Gastroesophageal sphincter (tissue), 4 donors: ENCODE measurements around the gene STX8. TPM values are rescaled to one million over a fixed set of nuclear protein-coding genes. Genes with fewer than 3 reads are reported as not detected.
A peak's percentile ranks its signal among the peaks of the same experiment; 100 is the strongest.

Experiments
- ATAC-seq: fragments of 150-250 bp; one replicate; pipeline ENCODE4 v1.9.1; 2016; ENCODE audit warnings: mild to moderate bottlenecking, moderate library complexity
- H3K27ac ChIP-seq, 4 donors: fragments of 200-600 bp; sonication (generic) in 3 of 4; 1 replicate in 3 of 4; 2 replicates in 1 of 4; pipeline ENCODE4 v1.5.1; 2016 to 2019
- H3K27me3 ChIP-seq: fragments of 200-600 bp; sonication (generic); one replicate; pipeline ENCODE4 v1.5.1; 2019
- H3K36me3 ChIP-seq, 2 donors: fragments of 200-600 bp; sonication (generic); one replicate each; pipeline ENCODE4 v1.5.1; 2019; ENCODE audit warnings: control low read depth in 1 of 2
- H3K4me1 ChIP-seq, 3 donors: fragments of 200-600 bp; sonication (generic); 1 replicate in 2 of 3; 2 replicates in 1 of 3; pipeline ENCODE4 v1.5.1; 2016 to 2019; ENCODE audit warnings: control low read depth in 2 of 3
- H3K4me3 ChIP-seq, 2 donors: fragments of 200-600 bp; sonication (generic); one replicate each; pipeline ENCODE4 v1.5.1; 2019; ENCODE audit warnings: mild to moderate bottlenecking in 1 of 2, moderate library complexity in 1 of 2
- H3K9me3 ChIP-seq, 3 donors: fragments of 200-600 bp; sonication (generic); one replicate each; pipeline ENCODE4 v1.5.1; 2017 to 2019; ENCODE audit warnings: control low read depth in 2 of 3
- EP300 ChIP-seq: sonication (generic); formaldehyde crosslinking; IDR thresholded peaks from one replicate; pipeline ENCODE4 v1.6.1; 2017; ENCODE audit warnings: antibody characterized with exemption, mild to moderate bottlenecking
- POLR2A ChIP-seq, 2 donors: fragments of 450-650 bp; IDR thresholded peaks; one replicate each; pipeline ENCODE4 v1.6.1; 2017; ENCODE audit warnings: antibody characterized with exemption in 2 of 2, mild to moderate bottlenecking in 2 of 2, moderate library complexity in 1 of 2
- POLR2AphosphoS5 ChIP-seq: sonication (generic); formaldehyde crosslinking; IDR thresholded peaks from one replicate; pipeline ENCODE4 v1.6.1; 2017; ENCODE audit warnings: antibody characterized with exemption
- WGBS, 2 donors: methylation state at CpG; one replicate each; pipeline ENCODE4 v1.1.5; 2018; ENCODE audit warnings: low coverage in 1 of 2; 5-methylcytosine and 5-hydroxymethylcytosine counted together
- small RNA-seq, 4 donors: library from RNA; depleted of rRNA; stranded (forward); fragments of <200 nt; gene quantifications; one replicate each; pipeline ENCODE3, GENCODE V24; 2016
- total RNA-seq, 4 donors: library from RNA; depleted of rRNA; stranded (reverse); fragments of >200 nt; gene quantifications; one replicate each; pipeline ENCODE4 v1.1.0, GENCODE V29; 2016
- TF ChIP-seq, protein P1 (sequence below), 4 experiments: fragments of 200-600 bp in 2 of 4; fragments of 450-650 bp in 2 of 4; sonication (generic) in 1 of 4; IDR thresholded peaks; one replicate each; pipeline ENCODE4 v1.5.1; 2017 to 2019; ENCODE audit warnings: antibody characterized with exemption in 4 of 4, mild to moderate bottlenecking in 2 of 4, moderate library complexity in 2 of 4

STX8 gene
- total RNA-seq, 4 donors from 2014 or later: 67.9 to 106 (median 87.1) TPM

DNA sequence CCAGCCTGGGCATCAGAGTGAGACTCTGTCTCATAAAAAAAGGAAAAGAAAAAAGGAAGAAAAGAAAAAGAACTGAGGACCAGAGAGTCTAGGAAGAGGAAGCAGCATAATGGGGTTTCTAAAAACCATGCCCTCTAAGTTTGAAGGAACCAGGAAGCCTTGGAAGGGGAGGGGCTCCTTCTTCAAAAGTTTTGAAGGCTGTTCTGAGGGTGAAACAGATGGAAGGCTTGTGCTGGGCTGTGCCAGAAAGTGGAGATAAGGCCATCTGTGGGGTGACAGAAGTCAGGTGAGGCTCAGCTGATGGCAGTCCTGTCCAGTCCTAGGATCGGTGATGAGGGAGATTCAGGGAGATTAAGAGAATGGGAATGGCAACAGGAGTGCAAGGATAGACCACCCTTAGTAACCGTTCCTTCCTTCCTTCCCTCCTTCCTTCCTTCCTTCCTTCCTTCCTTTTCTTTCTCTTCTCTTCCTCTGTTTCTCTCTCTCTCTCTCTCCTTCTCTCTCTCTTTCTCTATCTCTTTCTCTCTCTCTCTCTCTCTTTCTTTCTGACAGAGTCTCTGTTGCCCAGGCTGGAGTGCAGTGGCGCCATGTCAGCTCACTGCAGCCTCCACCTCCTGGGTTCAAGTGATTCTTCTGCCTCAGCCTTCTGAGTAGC is 371.7 kb downstream of the STX8 start:
- ATAC-seq: no peak
- TF ChIP-seq, protein P1, sequence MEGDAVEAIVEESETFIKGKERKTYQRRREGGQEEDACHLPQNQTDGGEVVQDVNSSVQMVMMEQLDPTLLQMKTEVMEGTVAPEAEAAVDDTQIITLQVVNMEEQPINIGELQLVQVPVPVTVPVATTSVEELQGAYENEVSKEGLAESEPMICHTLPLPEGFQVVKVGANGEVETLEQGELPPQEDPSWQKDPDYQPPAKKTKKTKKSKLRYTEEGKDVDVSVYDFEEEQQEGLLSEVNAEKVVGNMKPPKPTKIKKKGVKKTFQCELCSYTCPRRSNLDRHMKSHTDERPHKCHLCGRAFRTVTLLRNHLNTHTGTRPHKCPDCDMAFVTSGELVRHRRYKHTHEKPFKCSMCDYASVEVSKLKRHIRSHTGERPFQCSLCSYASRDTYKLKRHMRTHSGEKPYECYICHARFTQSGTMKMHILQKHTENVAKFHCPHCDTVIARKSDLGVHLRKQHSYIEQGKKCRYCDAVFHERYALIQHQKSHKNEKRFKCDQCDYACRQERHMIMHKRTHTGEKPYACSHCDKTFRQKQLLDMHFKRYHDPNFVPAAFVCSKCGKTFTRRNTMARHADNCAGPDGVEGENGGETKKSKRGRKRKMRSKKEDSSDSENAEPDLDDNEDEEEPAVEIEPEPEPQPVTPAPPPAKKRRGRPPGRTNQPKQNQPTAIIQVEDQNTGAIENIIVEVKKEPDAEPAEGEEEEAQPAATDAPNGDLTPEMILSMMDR (IDR thresholded peaks at IDR 0.05): no peak
- no peak for TF ChIP-seq EP300
- no peak for TF ChIP-seq POLR2A (IDR thresholded peaks at IDR 0.05)
- Histone ChIP-seq H3K27ac (peak overlapping the region in 1 of 4 donors; percentile 20), H3K4me1 (peaks cover 3 to 32% (median 10%) of the 10 kb centered on the region in 3 donors), H3K27me3 (no peaks in the 10 kb centered on the region), H3K36me3 (peaks cover 0 to 6% of the 10 kb centered on the region in 2 donors), H3K9me3 (no peaks in the 10 kb centered on the region), H3K4me3 (no peak overlapping the region)
- 79 to 92% methylated on average over 2 to 3 of the region's 3 CpGs for WGBS, 2 donors

DNA sequence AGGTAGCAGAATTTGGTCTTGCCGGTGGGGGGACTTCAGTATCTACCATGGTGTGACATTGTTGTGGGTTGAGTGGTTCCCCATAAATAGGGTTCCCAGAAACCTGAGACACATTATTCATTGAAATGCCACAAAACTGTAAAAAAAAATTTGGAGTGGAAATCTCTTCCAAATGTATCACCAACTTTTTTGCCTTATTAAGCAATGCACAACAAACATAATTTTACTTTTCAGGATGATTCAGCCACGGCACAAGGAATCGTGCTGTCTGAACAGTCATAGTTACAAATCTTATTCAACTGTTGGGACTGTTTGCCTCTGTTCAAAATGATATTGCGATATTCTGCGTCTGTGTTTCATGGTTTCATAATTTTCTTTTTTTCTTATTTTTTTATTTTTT is 373.1 kb downstream of the STX8 start:
- H3K27ac ChIP-seq: no peak overlapping the region
- no peak for ATAC-seq
- TF ChIP-seq, protein P1 (IDR thresholded peaks at IDR 0.05): no peak
- no peak for TF ChIP-seq POLR2AphosphoS5
- peaks cover 3 to 30% (median 10%) of the 10 kb centered on the region in 3 donors for H3K4me1 ChIP-seq
- peaks cover 0 to 14% of the 10 kb centered on the region in 2 donors for H3K36me3 ChIP-seq
- WGBS, 2 donors: 92 to 98% methylated on average over 4 to 5 of the region's 5 CpGs
- no peaks in the 10 kb centered on the region for H3K9me3 ChIP-seq
- H3K27me3 ChIP-seq: no peaks in the 10 kb centered on the region
- H3K4me3 ChIP-seq: no peak overlapping the region

GRCh38 chr17:9200699-9201359 is 374.8 kb downstream of the STX8 start:
- TF ChIP-seq POLR2A (IDR thresholded peaks at IDR 0.05) (no peak), EP300 (no peak), POLR2AphosphoS5 (no peak)
- TF ChIP-seq, protein P1 (IDR thresholded peaks at IDR 0.05): no peak
- no peaks in the 10 kb centered on the region for H3K27me3 ChIP-seq
- peaks cover 0 to 26% (median 8%) of the 10 kb centered on the region in 3 donors for H3K4me1 ChIP-seq
- no peaks in the 10 kb centered on the region for H3K9me3 ChIP-seq
- no peak overlapping the region for H3K4me3 ChIP-seq
- H3K36me3 ChIP-seq: peaks cover 0 to 14% of the 10 kb centered on the region in 2 donors
- no peak overlapping the region for H3K27ac ChIP-seq
- WGBS, 2 donors: 83 to 88% methylated on average over 4 to 5 of the region's 5 CpGs
- ATAC-seq: no peak

Small RNA genes within 50 kb of the gene (small RNA-seq; reads per million reads assigned to genes)
- 0 reads per million in 4 donors for gene AC005695.3

Other genes starting within 250 kb of the STX8 start
- 1 to 10 TPM in 1 of 4 donors, under 1 TPM in 1, not detected in 2; 0.40 to 4.2 TPM for gene CFAP52, start 822 bp upstream of the STX8 start, total RNA-seq
- gene USP43, start 69.7 kb upstream of the STX8 start, total RNA-seq: under 1 TPM in 2 of 4 donors, not detected in 2; 0.17 to 0.27 TPM
- gene DHRS7C, start 215.8 kb upstream of the STX8 start, total RNA-seq: not detected
- not detected for gene GSG1L2, start 246.3 kb upstream of the STX8 start, total RNA-seq